ENCODE results near the gene SESTD1. TPM values are rescaled to one million over a fixed set of nuclear protein-coding genes. Genes with fewer than 3 reads are reported as not detected.

SESTD1 gene
- polyA plus RNA-seq, 3 donors, result 25.3 to 44.4 (median 25.3) TPM

DNA sequence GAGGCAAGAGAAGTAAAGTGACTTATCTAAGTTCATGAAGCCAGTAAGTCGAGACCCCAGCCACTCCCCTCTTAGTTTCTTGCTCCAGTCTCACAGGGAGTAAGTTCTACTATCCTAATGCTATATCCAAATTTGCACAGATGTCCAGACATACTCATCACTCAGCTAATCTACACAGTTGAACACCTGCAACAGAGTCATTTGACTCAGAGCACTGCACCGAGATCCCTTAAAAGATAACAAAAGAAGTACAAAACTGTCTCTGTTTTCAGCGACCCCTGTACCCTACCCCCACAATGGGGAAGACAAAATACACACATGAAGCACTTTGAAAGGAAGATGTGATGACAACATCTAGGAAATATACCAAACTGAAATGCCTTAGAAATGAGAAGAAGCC lies 192.1 kb downstream of the SESTD1 start:
- Histone ChIP-seq H3K79me2 (ENCODE audit: insufficient read depth, low read length) (no peaks in the 10 kb centered on the region), H4K20me1 (ENCODE audit: insufficient read depth, low read length) (no peaks in the 10 kb centered on the region), H3K27me3 (ENCODE audit: control insufficient read depth in 2 of 2, insufficient read depth in 2 of 2, low read length in 2 of 2) (no peaks in the 10 kb centered on the region), H2AFZ (ENCODE audit: insufficient read depth, low read depth, low read length, poor library complexity, severe bottlenecking) (no peak overlapping the region), H3K9me3 (replicated peaks in 1 of 2; ENCODE audit: control insufficient read depth in 1 of 2, insufficient read depth in 1 of 2, low read length in 2 of 2) (peaks cover 10 to 19% of the 10 kb centered on the region in 2 donors), H3K4me3 (replicated peaks in 1 of 3; ENCODE audit: low read depth in 2 of 3, low read length in 3 of 3) (no peak overlapping the region), H3K27ac (ENCODE audit: low read depth in 1 of 2, low read length in 2 of 2) (no peak overlapping the region), H3K9ac (ENCODE audit: insufficient read depth, low read length, poor library complexity, severe bottlenecking) (no peak overlapping the region), H3K4me2 (replicated peaks; ENCODE audit: extremely low read depth, low read length, poor library complexity, severe bottlenecking) (no peak overlapping the region), H3K36me3 (replicated peaks in 1 of 2; ENCODE audit: control insufficient read depth in 1 of 2, insufficient read depth in 2 of 2, low read length in 2 of 2) (no peaks in the 10 kb centered on the region), H3K4me1 (ENCODE audit: control insufficient read depth in 1 of 2, insufficient read depth in 2 of 2, low read length in 2 of 2) (no peaks in the 10 kb centered on the region)
- DNase-seq, result no peak
- Mint-ChIP-seq H3K9me3 (peaks cover 13 to 24% (median 20%) of the 10 kb centered on the region in 7 donors), H3K4me1 (no peaks in the 10 kb centered on the region), H3K27me3 (ENCODE audit: low read depth in 3 of 3) (peaks cover 0 to 1% (median 0%) of the 10 kb centered on the region in 3 donors), H3K4me3 (no peak overlapping the region), H3K27ac (no peak overlapping the region), H3K36me3 (no peaks in the 10 kb centered on the region)
- intact Hi-C loops (cut with micrococcal nuclease), result no loop called here
- TF ChIP-seq, protein P1, sequence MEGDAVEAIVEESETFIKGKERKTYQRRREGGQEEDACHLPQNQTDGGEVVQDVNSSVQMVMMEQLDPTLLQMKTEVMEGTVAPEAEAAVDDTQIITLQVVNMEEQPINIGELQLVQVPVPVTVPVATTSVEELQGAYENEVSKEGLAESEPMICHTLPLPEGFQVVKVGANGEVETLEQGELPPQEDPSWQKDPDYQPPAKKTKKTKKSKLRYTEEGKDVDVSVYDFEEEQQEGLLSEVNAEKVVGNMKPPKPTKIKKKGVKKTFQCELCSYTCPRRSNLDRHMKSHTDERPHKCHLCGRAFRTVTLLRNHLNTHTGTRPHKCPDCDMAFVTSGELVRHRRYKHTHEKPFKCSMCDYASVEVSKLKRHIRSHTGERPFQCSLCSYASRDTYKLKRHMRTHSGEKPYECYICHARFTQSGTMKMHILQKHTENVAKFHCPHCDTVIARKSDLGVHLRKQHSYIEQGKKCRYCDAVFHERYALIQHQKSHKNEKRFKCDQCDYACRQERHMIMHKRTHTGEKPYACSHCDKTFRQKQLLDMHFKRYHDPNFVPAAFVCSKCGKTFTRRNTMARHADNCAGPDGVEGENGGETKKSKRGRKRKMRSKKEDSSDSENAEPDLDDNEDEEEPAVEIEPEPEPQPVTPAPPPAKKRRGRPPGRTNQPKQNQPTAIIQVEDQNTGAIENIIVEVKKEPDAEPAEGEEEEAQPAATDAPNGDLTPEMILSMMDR (IDR thresholded peaks at IDR 0.05), result no peak
- 80% methylated on average over 1 of the region's 3 CpGs for WGBS (ENCODE audit: insufficient coverage)

DNA sequence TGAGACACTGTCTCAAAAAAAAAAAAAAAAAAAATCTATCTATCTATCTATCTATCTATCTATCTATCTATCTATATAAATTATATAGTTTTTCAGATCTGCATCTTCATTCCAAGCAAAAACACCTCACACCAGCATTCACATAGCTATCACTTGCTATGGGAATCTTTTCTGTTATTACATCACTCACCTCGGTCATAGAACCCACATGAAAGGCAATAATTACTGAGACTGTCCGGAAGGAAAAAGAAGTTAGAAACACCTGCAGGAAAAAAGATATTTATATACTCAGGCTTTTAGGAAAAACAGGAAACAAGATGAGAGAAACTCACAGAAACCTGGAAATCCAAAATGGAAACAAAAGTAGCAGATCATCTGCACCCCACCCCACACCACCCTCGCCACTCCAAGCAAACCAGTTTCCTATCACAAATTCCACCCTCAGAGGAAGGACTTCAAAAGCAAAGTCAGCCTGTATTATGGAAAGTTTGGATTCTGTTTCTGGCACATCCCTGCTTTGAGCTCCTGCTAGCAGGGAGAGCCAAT lies 192.7 kb downstream of the SESTD1 start:
- Mint-ChIP-seq H3K27ac (no peak overlapping the region), H3K4me3 (no peak overlapping the region), H3K27me3 (ENCODE audit: low read depth in 3 of 3) (no peaks in the 10 kb centered on the region), H3K4me1 (no peaks in the 10 kb centered on the region), H3K9me3 (peaks cover 13 to 23% (median 22%) of the 10 kb centered on the region in 7 donors), H3K36me3 (no peaks in the 10 kb centered on the region)
- no CpG with 5 or more reads among the region's 3 CpGs for WGBS (ENCODE audit: insufficient coverage)
- Histone ChIP-seq H2AFZ (ENCODE audit: insufficient read depth, low read depth, low read length, poor library complexity, severe bottlenecking) (no peak overlapping the region), H3K27me3 (ENCODE audit: control insufficient read depth in 2 of 2, insufficient read depth in 2 of 2, low read length in 2 of 2) (no peaks in the 10 kb centered on the region), H3K27ac (ENCODE audit: low read depth in 1 of 2, low read length in 2 of 2) (no peak overlapping the region), H4K20me1 (ENCODE audit: insufficient read depth, low read length) (no peaks in the 10 kb centered on the region), H3K4me3 (replicated peaks in 1 of 3; ENCODE audit: low read depth in 2 of 3, low read length in 3 of 3) (no peak overlapping the region), H3K36me3 (replicated peaks in 1 of 2; ENCODE audit: control insufficient read depth in 1 of 2, insufficient read depth in 2 of 2, low read length in 2 of 2) (no peaks in the 10 kb centered on the region), H3K79me2 (ENCODE audit: insufficient read depth, low read length) (no peaks in the 10 kb centered on the region), H3K9ac (ENCODE audit: insufficient read depth, low read length, poor library complexity, severe bottlenecking) (no peak overlapping the region), H3K4me1 (ENCODE audit: control insufficient read depth in 1 of 2, insufficient read depth in 2 of 2, low read length in 2 of 2) (no peaks in the 10 kb centered on the region), H3K9me3 (replicated peaks in 1 of 2; ENCODE audit: control insufficient read depth in 1 of 2, insufficient read depth in 1 of 2, low read length in 2 of 2) (peaks cover 15 to 26% of the 10 kb centered on the region in 2 donors), H3K4me2 (replicated peaks; ENCODE audit: extremely low read depth, low read length, poor library complexity, severe bottlenecking) (no peak overlapping the region)
- TF ChIP-seq, protein P1 (IDR thresholded peaks at IDR 0.05), result no peak
- no peak for DNase-seq
- intact Hi-C loops (cut with micrococcal nuclease), result no loop called here

Data from CD14-positive monocyte (primary cell).